GM21786 (cell line): ENCODE results near the gene PCP2.
"Not testable (repeated sequence)": the region's sequence is repeated elsewhere in the genome, so short reads cannot be mapped to it uniquely, and the experiment has no call there.

Source experiments
- ATAC-seq: cut with Tn5 transposase; IDR thresholded peaks from one replicate; pipeline ENCODE4 v1.9.1; 2021; ENCODE audit not compliant: unreplicated experiment

Gene PCP2

GRCh38 chr19:7661744-7662538 lies 28.4 kb upstream of the PCP2 start:
- no peak for ATAC-seq

DNA sequence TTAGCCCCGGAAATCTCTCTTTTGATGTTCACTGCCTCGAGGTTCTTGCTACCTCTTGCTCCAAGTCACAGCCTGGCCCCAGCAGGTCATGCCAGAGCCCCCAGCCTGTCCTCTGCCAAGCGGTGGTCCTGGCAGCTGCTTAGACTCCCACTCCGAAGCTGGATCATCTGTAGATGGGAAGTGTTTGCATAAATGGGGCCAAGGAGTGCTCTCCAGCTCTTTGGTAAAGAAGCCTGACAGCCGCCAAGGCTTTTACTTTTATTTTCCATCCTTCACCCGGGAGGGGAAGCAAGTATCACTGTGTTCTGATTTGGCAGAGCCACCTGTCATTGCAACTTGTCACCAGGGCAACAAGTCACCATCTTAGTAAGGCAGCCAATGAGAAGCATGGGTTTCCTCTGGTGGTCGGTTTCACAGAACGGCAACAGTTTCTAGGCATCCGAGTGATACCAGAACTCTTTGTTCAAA lies 24.7 kb upstream of the PCP2 start:
- peak; percentile 77 for ATAC-seq

DNA sequence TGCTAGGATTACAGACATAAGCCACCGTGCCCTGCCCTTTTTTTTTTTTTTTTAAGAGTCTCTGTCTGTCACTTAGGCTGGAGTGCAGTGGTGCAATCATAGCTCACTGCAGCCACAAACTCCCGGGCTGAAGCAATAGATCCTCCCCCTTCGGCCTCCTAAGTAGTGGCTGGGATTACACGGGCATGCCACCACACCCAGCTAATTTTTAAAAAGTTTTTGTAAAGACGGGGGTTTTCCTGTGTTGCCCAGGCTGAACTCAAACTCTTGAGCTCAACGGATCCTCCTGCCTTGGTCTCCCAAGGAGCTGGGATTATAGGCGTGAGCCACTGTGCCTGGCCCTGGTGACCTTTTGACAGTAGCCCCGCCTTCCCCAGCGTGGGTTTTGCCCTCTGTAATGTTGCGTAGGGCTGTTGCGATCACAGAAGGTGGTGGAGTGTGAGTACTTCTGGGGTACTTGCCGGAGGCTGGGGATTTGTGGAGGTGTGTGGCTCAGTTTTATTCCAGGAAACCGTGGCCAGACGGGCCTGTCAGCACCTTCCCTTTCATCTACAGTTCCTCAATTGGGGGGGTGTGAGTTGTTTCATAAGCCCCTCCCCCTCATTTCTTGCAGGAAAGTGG lies 23.7 kb upstream of the PCP2 start:
- ATAC-seq = no peak

GRCh38 chr19:7655581-7655980 lies 22.1 kb upstream of the PCP2 start:
- no peak for ATAC-seq

GRCh38 chr19:7654401-7654800 lies 20.9 kb upstream of the PCP2 start:
- no peak for ATAC-seq

DNA sequence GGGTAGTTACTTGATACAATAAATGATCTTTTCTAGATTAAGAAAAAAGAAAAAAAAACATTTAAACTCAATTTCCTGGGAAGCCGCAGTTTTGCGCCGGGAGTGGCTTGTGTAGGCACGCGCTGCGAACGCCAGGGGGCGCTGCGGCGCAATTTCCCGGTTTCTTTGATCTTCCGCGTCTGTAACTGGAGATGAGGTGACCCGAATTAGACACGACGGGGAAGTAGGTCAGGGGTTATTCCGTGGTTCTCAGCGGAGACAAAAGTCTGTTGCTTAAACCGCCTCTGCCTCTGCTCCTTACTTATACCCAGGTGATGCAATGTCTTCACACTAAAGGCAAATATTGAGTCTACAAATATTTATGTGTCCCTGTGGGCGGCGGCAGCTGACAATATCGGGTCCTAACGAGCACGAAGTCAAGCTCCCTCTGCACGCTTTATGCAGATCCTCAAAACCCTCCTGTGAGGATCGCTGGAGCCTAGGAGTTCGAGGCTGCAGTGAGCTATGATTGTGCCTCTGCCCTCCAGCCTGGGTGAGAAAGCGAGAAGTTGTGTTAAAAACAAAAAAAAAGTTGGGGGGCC lies 18.6 kb upstream of the PCP2 start:
- ATAC-seq = no peak

DNA sequence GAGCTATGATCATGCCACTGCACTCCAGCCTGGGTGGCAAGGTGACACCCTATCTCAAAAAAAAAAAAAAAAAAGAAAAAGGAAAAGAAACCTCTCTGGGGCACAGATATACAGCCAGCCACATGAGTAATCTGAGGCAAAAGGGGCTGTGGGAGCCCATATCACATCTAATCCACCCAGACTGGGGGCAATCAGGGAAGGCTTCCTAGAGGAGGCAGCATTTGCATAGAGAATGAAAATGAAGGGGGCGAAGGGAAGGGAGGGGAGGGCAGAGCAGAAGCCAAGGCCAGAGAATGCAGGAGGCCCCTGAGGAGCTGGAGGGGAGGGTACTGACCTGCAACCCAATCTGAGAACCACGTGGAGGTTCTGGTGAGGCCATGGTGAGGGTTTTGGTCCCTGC lies 16.6 kb upstream of the PCP2 start:
- ATAC-seq = no peak

DNA sequence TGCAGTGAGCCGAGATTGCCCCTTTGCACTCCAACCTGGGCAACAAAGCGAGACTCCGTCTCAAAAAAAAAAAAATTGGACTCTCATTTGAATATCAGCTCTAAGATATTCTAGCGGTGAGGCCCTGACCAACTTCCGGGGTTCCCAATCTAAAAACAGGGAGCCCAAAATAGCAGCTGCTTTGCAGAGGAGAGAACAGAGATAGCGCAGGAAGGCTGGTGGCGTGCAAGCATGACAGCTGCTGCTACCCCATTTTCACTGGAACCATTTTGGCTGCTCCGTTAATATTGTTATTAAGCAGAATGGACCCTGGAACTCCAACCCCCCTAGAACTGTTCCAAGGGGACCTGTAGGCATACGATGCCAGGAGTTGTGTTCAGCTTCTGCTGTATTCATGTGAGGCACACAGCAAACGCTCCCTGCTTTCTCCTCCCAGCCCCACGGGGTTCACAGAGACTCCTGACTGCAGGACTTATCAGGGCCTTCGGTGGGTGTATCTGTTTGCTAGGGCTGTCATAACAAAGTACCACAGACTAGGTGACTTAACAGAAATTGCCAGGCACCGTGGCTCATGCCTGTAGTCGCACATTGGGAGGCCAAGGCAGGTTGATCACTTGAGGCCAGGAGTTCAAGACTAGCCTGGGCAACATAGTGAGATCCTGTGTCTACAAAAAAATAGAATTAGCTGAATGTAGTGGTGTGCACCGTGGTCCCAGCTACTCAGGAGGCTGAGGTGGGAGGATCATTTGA lies 14.9 kb upstream of the PCP2 start:
- ATAC-seq = no peak

GRCh38 chr19:7647156-7647555 lies 13.6 kb upstream of the PCP2 start:
- ATAC-seq = no peak

- ATAC-seq = no peak
Measured at GRCh38 chr19:7646426-7646700, 12.8 kb upstream of the PCP2 start.

- no peak for ATAC-seq
Measured at GRCh38 chr19:7645656-7646425, 12.3 kb upstream of the PCP2 start.

DNA sequence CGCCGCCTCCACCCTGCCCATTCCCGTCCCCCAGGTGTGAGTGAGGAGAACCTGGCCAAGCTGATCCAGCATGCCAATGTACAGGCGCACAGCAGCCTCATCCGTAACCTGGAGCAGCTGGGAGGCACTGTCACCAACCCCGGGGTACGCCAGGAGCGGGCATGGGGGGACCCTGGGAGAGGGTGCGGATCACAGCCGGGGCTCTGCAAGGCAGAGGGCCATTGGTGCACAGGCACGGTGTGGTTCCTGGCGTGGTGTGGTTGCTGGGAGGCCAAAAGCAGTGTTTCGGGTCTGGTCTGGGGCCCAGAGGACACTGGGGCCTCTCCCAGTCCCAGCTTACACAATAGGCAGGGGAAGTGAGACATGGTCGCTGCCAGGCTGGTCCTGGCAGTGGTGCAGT lies 11.6 kb upstream of the PCP2 start:
- no peak for ATAC-seq

- no peak for ATAC-seq
Measured at GRCh38 chr19:7644550-7644877, 11.0 kb upstream of the PCP2 start.

- not testable (repeated sequence) for ATAC-seq
Measured at GRCh38 chr19:7643629-7644549, 10.4 kb upstream of the PCP2 start.

GRCh38 chr19:7643031-7643415 lies 9.5 kb upstream of the PCP2 start:
- ATAC-seq = no peak

DNA sequence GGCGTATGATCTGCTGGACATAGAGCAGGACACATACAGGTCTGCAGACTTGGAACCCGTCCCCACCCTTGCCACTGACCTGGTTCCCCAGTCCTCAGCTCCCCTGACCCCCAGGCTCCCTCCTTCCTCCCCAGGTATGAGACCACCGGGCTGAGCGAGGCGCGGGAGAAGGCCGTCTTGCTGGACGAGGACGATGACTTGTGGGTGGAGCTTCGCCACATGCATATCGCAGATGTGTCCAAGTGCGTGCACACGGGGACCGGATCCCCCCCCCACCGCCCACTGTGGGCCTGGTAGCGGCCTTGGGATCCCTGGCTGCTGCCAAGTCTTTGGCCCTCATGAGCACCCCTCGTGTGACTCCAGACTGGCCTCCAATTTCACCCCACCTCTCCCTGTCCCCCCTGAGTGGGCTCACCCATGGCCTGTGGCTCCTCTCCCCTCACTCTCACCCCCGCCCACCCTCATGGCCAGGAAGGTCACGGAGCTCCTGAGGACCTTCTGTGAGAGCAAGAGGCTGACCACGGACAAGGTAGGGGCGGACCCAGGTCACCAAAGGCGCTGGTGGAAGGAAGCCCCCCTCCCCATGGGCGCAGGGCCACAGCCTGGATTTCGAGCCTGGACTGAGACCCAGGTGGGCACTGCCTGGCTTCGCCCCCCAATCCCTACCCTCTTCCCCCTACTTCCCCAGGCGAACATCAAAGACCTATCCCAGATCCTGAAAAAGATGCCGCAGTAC lies 8.9 kb upstream of the PCP2 start:
- ATAC-seq = no peak

- ATAC-seq = no peak
Measured at GRCh38 chr19:7641290-7642276, 8.1 kb upstream of the PCP2 start.

DNA sequence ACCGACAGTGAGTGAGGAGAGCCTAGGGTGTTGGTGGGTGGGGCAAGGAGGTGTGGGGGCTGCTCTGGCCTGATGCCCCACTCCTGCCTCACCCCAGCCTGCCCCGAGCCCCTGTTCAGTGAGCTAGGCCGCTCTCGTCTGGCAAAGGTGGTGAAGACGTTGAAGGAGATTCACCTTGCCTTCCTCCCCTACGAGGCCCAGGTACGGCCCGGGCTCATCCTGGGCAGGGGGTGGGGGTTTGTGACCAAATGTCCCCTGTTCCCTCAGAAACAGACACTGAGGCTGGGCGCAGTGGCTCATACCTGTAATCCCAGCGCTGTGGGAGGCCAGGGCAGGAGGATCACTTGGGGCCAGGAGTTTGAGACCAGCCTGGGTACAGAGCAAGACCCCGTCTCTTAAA lies 7.3 kb upstream of the PCP2 start:
- ATAC-seq = no peak
